Smooth muscle cell (in vitro differentiated cells): ENCODE results near the gene UXS1. TPM values are rescaled to one million over a fixed set of nuclear protein-coding genes. Genes with fewer than 3 reads are reported as not detected.

Experiments
- DNase-seq: peaks from one replicate; lab custom pipeline; 2025; ENCODE audit not compliant: unreplicated experiment; lab: John Stamatoyannopoulos, UW
- H2AFZ ChIP-seq: fragments of 200-600 bp; sonication (generic); 2 replicates; pipeline ENCODE4 v1.6.0; 2016; ENCODE audit warnings: antibody characterized with exemption, low read depth, mild to moderate bottlenecking
- H3F3A ChIP-seq: fragments of 200-600 bp; sonication (generic); 2 replicates; pipeline ENCODE4 v1.6.0; 2017; ENCODE audit warnings: antibody characterized with exemption, low read depth
- H3K27ac ChIP-seq: fragments of 200-600 bp; sonication (generic); 2 replicates; pipeline ENCODE4 v1.5.1; 2016; ENCODE audit warnings: low read depth, mild to moderate bottlenecking
- H3K27me3 ChIP-seq: fragments of 200-600 bp; sonication (generic); 2 replicates; pipeline ENCODE4 v1.6.1; 2016; ENCODE audit warnings: low read depth, mild to moderate bottlenecking
- H3K36me3 ChIP-seq: fragments of 200-600 bp; sonication (generic); 2 replicates; pipeline ENCODE4 v1.5.1; 2016; ENCODE audit warnings: low read depth
- H3K4me1 ChIP-seq: fragments of 200-600 bp; sonication (generic); 2 replicates; pipeline ENCODE4 v1.5.1; 2016; ENCODE audit warnings: low read depth
- H3K4me2 ChIP-seq: fragments of 200-600 bp; sonication (generic); 2 replicates; pipeline ENCODE4 v1.6.0; 2016; ENCODE audit warnings: mild to moderate bottlenecking
- H3K4me3 ChIP-seq: fragments of 200-600 bp; sonication (generic); 2 replicates; pipeline ENCODE4 v1.5.1; 2016; ENCODE audit warnings: mild to moderate bottlenecking
- H3K79me2 ChIP-seq: fragments of 200-600 bp; sonication (generic); 2 replicates; pipeline ENCODE4 v1.6.0; 2016; ENCODE audit warnings: low read depth, mild to moderate bottlenecking
- H3K9ac ChIP-seq: fragments of 200-600 bp; sonication (generic); 2 replicates; pipeline ENCODE4 v1.6.0; 2016; ENCODE audit warnings: low read depth
- H3K9me3 ChIP-seq: fragments of 200-600 bp; sonication (generic); replicated peaks from 2 replicates; pipeline ENCODE4 v1.5.1; 2016; ENCODE audit warnings: low read depth
- H4K20me1 ChIP-seq: fragments of 200-600 bp; sonication (generic); 2 replicates; pipeline ENCODE4 v1.6.0; 2016; ENCODE audit warnings: low read depth
- CTCF ChIP-seq: fragments of 200-600 bp; sonication (generic); IDR thresholded peaks from 2 replicates; pipeline ENCODE4 v1.5.1; 2017; ENCODE audit warnings: borderline replicate concordance, mild to moderate bottlenecking, antibody characterized with exemption; ENCODE audit not compliant: insufficient read depth, poor library complexity, severe bottlenecking
- WGBS: methylation state at CpG from one replicate; pipeline ENCODE4 v1.1.7; 2016; ENCODE audit warnings: low lambda C conversion rate; 5-methylcytosine and 5-hydroxymethylcytosine counted together
- polyA plus RNA-seq: library from polyadenylated mRNA; unstranded; fragments of >200 nt; fragmentation: Nextera tagmentation; extraction: Ambion mirVana; gene quantifications from 2 replicates; pipeline ENCODE4 v1.2.1, GENCODE V29; 2016
- total RNA-seq: library from RNA; depleted of rRNA; stranded (reverse); fragments of >200 nt; gene quantifications from 2 replicates; pipeline ENCODE4 v1.2.3, GENCODE V29; 2014

Gene UXS1
- total and polyA plus RNA-seq, 2 experiments from 2014 or later, result 22.2 to 33.5 TPM

- no peak for TF ChIP-seq CTCF
- no peak overlapping the region for H3K27ac ChIP-seq
- no peaks in the 10 kb centered on the region for H3K79me2 ChIP-seq
- WGBS, result 91% methylated on average over 17 of the region's 17 CpGs
- peaks cover 5% of the 10 kb centered on the region for H3K4me1 ChIP-seq
- no peaks in the 10 kb centered on the region for H4K20me1 ChIP-seq
- peaks cover 10% of the 10 kb centered on the region for H3K27me3 ChIP-seq
- DNase-seq, result no peak
- no peaks in the 10 kb centered on the region for H3F3A ChIP-seq
- H3K4me2 ChIP-seq, result no peak overlapping the region
- no peaks in the 10 kb centered on the region for H3K9me3 ChIP-seq
- no peak overlapping the region for H3K9ac ChIP-seq
- H3K36me3 ChIP-seq, result no peaks in the 10 kb centered on the region
- no peak overlapping the region for H3K4me3 ChIP-seq
- no peak overlapping the region for H2AFZ ChIP-seq
Observed at GRCh38 chr2:106073678-106074406, 120.3 kb downstream of the UXS1 start.

GRCh38 chr2:106070181-106070580 lies 123.9 kb downstream of the UXS1 start:
- whole genome bisulfite sequencing, result 87% methylated on average over 4 of the region's 4 CpGs
- H3K27ac ChIP-seq, result no peak overlapping the region
- no peak overlapping the region for H3K4me3 ChIP-seq
- H3K4me2 ChIP-seq, result no peak overlapping the region
- TF ChIP-seq CTCF, result no peak
- H3F3A ChIP-seq, result no peaks in the 10 kb centered on the region
- H3K36me3 ChIP-seq, result no peaks in the 10 kb centered on the region
- H2AFZ ChIP-seq, result no peak overlapping the region
- DNase-seq, result no peak
- H3K9me3 ChIP-seq, result no peaks in the 10 kb centered on the region
- no peak overlapping the region for H3K9ac ChIP-seq
- H3K27me3 ChIP-seq, result peaks cover 32% of the 10 kb centered on the region
- no peaks in the 10 kb centered on the region for H3K79me2 ChIP-seq
- H3K4me1 ChIP-seq, result no peaks in the 10 kb centered on the region
- no peaks in the 10 kb centered on the region for H4K20me1 ChIP-seq

- no peak overlapping the region for H3K27ac ChIP-seq
- no peaks in the 10 kb centered on the region for H3K36me3 ChIP-seq
- peaks cover 41% of the 10 kb centered on the region for H3K27me3 ChIP-seq
- TF ChIP-seq CTCF, result no peak
- no peaks in the 10 kb centered on the region for H3K79me2 ChIP-seq
- H3K9ac ChIP-seq, result no peak overlapping the region
- H2AFZ ChIP-seq, result no peak overlapping the region
- DNase-seq, result no peak
- no peaks in the 10 kb centered on the region for H3K4me1 ChIP-seq
- no peaks in the 10 kb centered on the region for H3F3A ChIP-seq
- no peaks in the 10 kb centered on the region for H4K20me1 ChIP-seq
- no peak overlapping the region for H3K4me2 ChIP-seq
- no peak overlapping the region for H3K4me3 ChIP-seq
- 86% methylated on average over 4 of the region's 4 CpGs for WGBS
- no peaks in the 10 kb centered on the region for H3K9me3 ChIP-seq
Observed at GRCh38 chr2:106068451-106068850, 125.7 kb downstream of the UXS1 start.
